ENCODE measurements around the gene MPPED2.

Gene MPPED2

GRCh38 chr11:30483056-30483455 is 103.1 kb downstream of the MPPED2 start:
- no peak for DNase-seq

- DNase-seq, result no peak
Measured at GRCh38 chr11:30481796-30482195, 104.4 kb downstream of the MPPED2 start.

DNA sequence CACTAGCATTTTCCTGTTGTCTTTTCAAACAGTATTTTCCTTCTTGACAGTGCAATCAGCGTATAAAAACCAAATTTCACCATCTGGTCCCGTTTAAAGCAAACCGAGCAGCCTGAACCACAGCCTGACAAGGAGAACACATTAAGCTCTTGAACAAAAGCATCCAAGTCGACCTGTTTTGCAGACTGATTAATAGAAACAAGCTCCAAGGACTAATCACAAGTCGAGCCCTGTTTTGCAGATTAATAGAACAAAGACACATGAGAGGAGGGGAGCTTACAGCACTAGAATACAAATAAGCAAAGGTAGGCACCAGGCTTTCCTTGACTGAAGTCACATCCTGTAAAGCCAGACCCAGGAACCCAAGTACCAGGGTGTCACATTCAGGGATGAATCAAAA is 104.8 kb downstream of the MPPED2 start:
- no peak for DNase-seq

DNA sequence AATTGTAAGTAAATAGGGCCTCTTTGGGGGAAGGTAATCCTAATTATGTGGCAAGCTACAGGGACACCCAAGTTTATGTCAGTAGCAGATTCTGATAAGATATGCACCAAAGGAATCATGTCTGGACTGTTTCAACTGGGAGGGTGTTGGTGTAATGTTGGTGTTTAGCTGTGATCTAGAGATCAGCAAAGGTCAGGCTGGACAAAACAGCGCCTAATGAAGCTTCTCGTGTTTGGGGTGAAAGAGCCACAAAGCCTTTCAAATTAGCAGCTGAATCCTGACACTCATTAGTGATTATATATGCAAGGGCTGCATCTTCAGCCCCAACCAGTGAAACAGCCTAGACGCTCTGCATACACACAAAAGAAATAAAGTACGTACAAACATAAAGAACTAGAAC is 106.3 kb downstream of the MPPED2 start:
- no peak for DNase-seq

GRCh38 chr11:30478923-30479322 is 107.2 kb downstream of the MPPED2 start:
- no peak for DNase-seq

- no peak for DNase-seq
Measured at GRCh38 chr11:30477061-30477460, 109.1 kb downstream of the MPPED2 start.

DNA sequence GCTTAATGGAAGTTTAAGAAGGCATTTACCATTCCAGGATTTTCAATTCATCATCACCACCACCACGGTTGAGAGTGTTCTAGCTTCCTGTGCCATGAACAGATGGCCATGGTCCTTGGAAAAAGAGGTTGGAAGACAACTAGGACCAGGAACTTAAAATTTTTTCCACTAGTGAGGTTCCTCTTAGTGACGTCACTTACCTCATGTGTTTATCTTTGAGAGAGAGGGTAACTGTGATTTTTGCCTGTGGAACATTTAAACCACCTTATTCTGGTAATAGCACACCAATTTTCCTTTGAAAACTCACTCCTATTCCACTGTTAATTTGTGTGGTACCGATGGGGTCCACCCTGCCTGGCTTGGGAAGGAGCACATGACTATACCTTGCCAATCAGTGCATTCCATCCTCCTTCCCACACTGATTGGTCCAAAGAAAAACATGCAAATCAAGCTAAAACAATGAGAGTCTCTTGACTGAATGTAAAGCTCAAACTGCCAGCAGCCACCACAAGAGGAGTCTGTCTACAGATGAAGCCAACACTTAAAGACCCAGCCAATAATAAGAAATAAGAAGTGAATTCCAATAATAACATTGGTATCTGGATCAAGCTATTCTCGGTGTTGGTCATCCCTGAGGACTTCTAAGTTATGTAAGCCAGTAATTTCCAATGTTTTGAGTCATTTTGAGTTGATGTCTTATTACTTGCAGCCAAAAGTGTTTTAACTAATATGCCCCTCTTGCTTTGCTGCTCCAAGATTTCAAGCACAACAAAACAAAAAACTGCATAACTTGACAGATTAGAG is 111.8 kb downstream of the MPPED2 start:
- no peak for DNase-seq

DNA sequence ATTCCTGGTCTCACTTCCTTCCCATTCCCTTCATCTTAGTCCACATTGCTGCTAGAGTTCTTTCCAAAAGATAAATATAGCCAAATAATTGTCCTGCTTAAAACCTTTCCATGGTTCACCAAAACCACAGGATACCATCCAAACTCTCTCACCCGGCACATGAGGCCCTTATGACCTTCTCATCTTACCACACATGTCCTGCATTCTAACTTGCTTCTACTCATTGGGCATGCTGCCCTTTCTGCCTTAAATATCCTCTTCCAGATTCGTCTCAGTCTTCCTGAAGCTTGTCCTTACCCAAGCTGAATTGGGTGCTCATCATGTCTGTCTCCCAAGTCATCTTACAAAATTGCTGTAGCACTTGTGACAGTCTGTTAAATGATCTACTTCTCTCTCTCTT is 114.9 kb downstream of the MPPED2 start:
- DNase-seq, result no peak

- DNase-seq, result no peak
Measured at GRCh38 chr11:30468881-30469280, 117.3 kb downstream of the MPPED2 start.

- no peak for DNase-seq
Measured at GRCh38 chr11:30467176-30467575, 119.0 kb downstream of the MPPED2 start.

- DNase-seq, result no peak
Measured at GRCh38 chr11:30465623-30466022, 120.5 kb downstream of the MPPED2 start.

GRCh38 chr11:30465192-30465591 is 121.0 kb downstream of the MPPED2 start:
- DNase-seq, result no peak

GRCh38 chr11:30463266-30463665 is 122.9 kb downstream of the MPPED2 start:
- DNase-seq, result no peak

DNA sequence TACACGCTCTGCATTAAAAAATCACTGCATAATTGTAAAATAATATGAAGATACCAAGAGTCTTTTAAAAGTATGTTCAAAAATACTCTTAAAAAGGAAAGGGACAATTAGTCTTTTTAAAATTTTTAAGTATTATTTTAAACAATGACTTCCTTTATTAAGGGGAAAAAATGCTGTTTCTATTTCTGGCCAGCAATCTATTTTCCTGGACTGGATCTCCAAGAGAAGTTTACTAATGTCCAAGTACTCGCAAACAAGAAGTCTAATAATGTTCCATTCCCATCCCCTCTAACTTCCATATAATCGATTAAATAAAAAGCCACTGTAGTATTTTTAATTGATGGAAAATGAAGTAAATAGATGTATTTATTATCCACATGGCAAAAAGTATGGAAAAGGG is 123.7 kb downstream of the MPPED2 start:
- no peak for DNase-seq

GRCh38 chr11:30459821-30460220 is 126.3 kb downstream of the MPPED2 start:
- no peak for DNase-seq

- no peak for DNase-seq
Measured at GRCh38 chr11:30459306-30459705, 126.8 kb downstream of the MPPED2 start.

DNA sequence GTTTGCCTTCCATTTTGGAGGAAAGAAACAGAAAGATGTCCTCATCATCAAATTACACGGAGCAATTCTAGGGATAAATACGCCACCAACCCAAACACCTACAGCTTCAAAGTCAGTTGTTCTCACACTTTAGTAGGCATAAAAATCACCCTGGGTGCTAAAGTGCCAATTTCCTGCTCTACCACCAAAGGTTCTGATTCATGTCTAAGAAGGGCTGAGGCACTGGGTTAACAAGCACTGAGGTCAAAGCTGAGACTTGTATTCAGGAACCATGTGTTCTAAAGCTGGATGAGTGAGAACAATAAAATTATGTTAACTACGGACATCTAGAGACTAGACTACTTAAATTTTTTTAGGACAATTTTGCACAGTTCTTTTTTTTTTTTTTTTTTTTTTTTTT is 127.6 kb downstream of the MPPED2 start:
- DNase-seq, result no peak

DNA sequence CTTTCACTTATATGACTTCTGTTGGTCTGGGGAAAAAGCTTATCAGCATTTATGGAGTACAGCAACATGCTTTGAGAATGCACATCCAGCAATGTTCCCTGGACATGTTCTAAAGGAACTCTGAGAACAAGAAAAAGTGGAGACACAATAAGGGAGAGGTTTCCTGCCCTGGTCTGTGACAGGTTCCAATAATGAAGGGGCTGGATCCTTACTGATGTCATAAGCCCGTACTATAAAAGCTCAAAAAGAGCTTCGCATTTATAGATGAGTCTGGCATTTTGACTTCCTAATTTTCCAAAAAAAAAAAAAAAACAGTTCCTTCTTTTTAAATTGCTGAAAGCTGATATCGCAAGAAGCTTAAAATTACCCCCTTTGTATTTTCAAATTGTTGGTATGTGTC is 129.1 kb downstream of the MPPED2 start:
- DNase-seq, result no peak

DNA sequence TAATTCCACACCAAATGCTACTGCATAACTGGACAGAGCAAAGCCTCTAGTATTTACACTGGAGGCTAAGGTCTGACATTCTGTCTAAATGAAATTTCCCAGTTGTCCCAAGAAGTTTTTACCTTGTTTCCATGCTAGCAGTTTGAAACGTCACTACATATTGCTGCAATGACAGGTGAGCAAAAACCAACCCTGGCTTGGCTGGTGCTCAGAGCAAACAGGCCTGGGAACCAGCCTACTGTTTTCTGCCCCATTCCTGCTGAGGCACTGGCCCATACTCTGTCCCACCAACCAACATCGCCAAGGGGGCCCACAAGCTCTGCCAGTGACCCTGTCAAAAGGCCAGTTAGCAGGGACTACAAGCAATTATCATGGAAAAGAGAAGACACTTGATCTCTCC is 131.1 kb downstream of the MPPED2 start:
- no peak for DNase-seq

GRCh38 chr11:30454541-30454940 is 131.6 kb downstream of the MPPED2 start:
- DNase-seq, result no peak

GRCh38 chr11:30454111-30454510 is 132.0 kb downstream of the MPPED2 start:
- no peak for DNase-seq

DNA sequence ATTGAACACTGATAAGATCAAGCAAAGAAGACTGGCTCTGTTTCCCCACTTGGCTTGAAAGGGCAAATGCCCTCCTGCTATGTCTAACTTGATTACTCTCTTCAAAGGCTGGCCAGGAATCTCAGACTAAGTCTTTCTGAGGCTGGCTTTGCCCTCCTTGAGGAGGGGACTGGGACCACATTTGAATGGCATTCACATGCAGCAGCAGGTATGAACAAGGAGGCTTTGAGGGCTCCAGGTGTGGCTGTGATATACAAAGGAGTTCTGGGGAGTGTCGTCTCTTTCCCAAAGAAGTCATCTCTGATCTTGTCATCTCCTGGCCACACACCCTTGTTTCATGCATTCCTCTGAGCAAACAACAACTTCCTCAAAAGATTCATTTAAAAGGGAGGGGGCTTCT is 132.4 kb downstream of the MPPED2 start:
- DNase-seq, result no peak

GRCh38 chr11:30452842-30453241 is 133.3 kb downstream of the MPPED2 start:
- DNase-seq, result no peak

DNA sequence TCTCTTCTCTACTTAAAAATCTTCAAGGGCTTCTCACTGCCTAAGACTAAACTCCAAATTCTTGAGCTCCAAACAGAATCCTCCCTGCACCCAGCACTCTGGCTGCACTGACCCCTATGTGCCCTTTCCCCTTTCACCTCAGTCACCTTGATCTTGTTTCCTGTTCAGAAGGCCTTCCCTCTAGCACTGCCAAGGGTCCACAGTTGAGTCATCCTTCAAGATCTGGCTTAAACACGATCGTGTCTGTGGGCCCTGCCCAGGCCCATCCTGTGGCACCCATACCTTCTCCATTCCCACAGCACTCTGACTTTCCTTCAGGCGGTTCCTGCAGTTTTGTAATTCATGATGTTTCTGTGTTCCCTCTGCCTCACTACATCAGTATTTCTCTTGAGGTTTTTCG is 134.0 kb downstream of the MPPED2 start:
- DNase-seq, result no peak

DNA sequence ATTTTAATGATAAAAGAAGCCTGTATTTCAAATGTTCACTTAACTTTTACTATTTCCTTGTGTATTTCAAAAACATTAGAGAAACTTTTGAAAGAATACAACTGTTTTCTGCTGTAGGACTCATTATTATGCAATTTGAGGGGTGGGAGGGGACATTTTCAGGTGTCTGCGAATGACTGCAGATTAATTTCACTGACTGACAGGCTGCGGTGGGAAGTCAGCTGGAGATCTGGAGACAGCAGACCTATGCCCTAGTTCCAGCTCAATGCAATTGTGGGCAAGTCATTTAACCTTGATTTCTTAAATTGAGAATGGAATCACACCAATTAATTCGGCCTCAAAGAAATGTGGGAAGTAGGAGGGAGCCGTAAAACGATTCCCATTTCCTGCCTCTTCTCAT is 134.5 kb downstream of the MPPED2 start:
- no peak for DNase-seq
